SH-SY5Y (cell line): ENCODE data around the gene IQCF6.

Experiments used
- GATA2 ChIP-seq: IDR thresholded peaks from 2 replicates; pipeline ENCODE4 v1.6.1; 2011; ENCODE audit warnings: mild to moderate bottlenecking, low read depth, low read length
- GATA3 ChIP-seq: IDR thresholded peaks from 2 replicates; pipeline ENCODE4 v1.6.1; 2011; ENCODE audit warnings: low read depth, mild to moderate bottlenecking, low read length, moderate library complexity

GRCh38 chr3:51748327-51748726, 30.7 kb downstream of the IQCF6 start:
- TF ChIP-seq GATA2 (no peak), GATA3 (no peak)
